K562 (cell line): ENCODE measurements around the gene FAM53A.
A peak's percentile ranks its signal among the peaks of the same experiment; 100 is the strongest.

Experiments
- CBX5 ChIP-seq: IDR thresholded peaks from 2 replicates; pipeline ENCODE4 v1.6.1; 2014; ENCODE audit warnings: low read depth, borderline replicate concordance
- CREB1 ChIP-seq, 2 experiments: sonication (generic) in 1 of 2; formaldehyde crosslinking in 1 of 2; IDR thresholded peaks; 2 replicates each; pipeline versions ENCODE4 v1.6.1 to v1.8.0; 2012 to 2022; ENCODE audit warnings: inconsistent platforms in 1 of 2, mild to moderate bottlenecking in 1 of 2, missing genetic modification reagents in 1 of 2, moderate library complexity in 1 of 2
- FOXK1 ChIP-seq: sonication (generic); formaldehyde crosslinking; IDR thresholded peaks from 2 replicates; pipeline ENCODE4 v1.8.0; 2022; ENCODE audit warnings: missing genetic modification reagents, mild to moderate bottlenecking, borderline replicate concordance
- HCFC1 ChIP-seq: IDR thresholded peaks from 2 replicates; pipeline ENCODE4 v1.6.1; 2012; ENCODE audit warnings: low read depth, low read length, improper control_type of control experiment
- KAT7 ChIP-seq: sonication (generic); formaldehyde crosslinking; IDR thresholded peaks from 2 replicates; pipeline ENCODE4 v1.8.0; 2022; ENCODE audit warnings: missing genetic modification reagents, mild to moderate bottlenecking, borderline replicate concordance
- KDM4B ChIP-seq, 2 experiments: fragments of 450-650 bp in 1 of 2; sonication (generic) in 1 of 2; IDR thresholded peaks; 2 replicates each; pipeline ENCODE4 v1.6.1; 2016 to 2017; ENCODE audit warnings: borderline replicate concordance in 2 of 2, antibody characterized with exemption in 1 of 2, low read depth in 1 of 2, mild to moderate bottlenecking in 1 of 2
- POLR2A ChIP-seq: fragments of 450-650 bp; conservative IDR thresholded peaks from 2 replicates; pipeline ENCODE4 v1.6.1; 2016
- RFX5 ChIP-seq: IDR thresholded peaks from 2 replicates; pipeline ENCODE4 v1.6.1; 2011; ENCODE audit warnings: low read depth, mild to moderate bottlenecking, improper control_type of control experiment, low read length
- TCF15 ChIP-seq: fragments of 250-450 bp; sonication (Bioruptor Pico); IDR thresholded peaks from 2 replicates; pipeline ENCODE4 v1.8.0; 2022; ENCODE audit warnings: moderate library complexity, mild to moderate bottlenecking, inconsistent platforms
- ZNF232 ChIP-seq: sonication (generic); formaldehyde crosslinking; IDR thresholded peaks from 2 replicates; pipeline ENCODE4 v1.8.0; 2022; ENCODE audit warnings: mild to moderate bottlenecking, missing genetic modification reagents
- TF ChIP-seq, protein P1 (sequence below), 2 experiments: fragments of 450-650 bp in 1 of 2; sonication (generic) in 1 of 2; formaldehyde crosslinking in 1 of 2; IDR thresholded peaks in 1 of 2; conservative IDR thresholded peaks in 1 of 2; 2 replicates each; pipeline versions ENCODE4 v1.6.1 to v1.8.1; 2016 to 2023; ENCODE audit warnings: mild to moderate bottlenecking in 2 of 2, moderate library complexity in 2 of 2, inconsistent platforms in 1 of 2, missing genetic modification reagents in 1 of 2
- TF ChIP-seq, protein P2 (sequence below): sonication (generic); formaldehyde crosslinking; IDR thresholded peaks from 2 replicates; pipeline ENCODE4 v1.8.0; 2022; ENCODE audit warnings: mild to moderate bottlenecking, missing genetic modification reagents
- TF ChIP-seq, protein P3 (sequence below), 3 experiments: IDR thresholded peaks in 2 of 3; conservative IDR thresholded peaks in 1 of 3; 2 replicates each; pipeline ENCODE4 v1.5.1; 2011 to 2012; ENCODE audit warnings: low read length in 3 of 3, mild to moderate bottlenecking in 3 of 3, control low read depth in 2 of 3, improper control_type of control experiment in 1 of 3, inconsistent platforms in 1 of 3, low read depth in 1 of 3, mixed read lengths in 1 of 3, moderate library complexity in 1 of 3; ENCODE audit not compliant: insufficient read depth in 2 of 3
- TF ChIP-seq, protein P4 (sequence below): sonication (generic); formaldehyde crosslinking; IDR thresholded peaks from 2 replicates; pipeline ENCODE4 v1.9.0; 2022; ENCODE audit warnings: mild to moderate bottlenecking, missing genetic modification reagents

DNA sequence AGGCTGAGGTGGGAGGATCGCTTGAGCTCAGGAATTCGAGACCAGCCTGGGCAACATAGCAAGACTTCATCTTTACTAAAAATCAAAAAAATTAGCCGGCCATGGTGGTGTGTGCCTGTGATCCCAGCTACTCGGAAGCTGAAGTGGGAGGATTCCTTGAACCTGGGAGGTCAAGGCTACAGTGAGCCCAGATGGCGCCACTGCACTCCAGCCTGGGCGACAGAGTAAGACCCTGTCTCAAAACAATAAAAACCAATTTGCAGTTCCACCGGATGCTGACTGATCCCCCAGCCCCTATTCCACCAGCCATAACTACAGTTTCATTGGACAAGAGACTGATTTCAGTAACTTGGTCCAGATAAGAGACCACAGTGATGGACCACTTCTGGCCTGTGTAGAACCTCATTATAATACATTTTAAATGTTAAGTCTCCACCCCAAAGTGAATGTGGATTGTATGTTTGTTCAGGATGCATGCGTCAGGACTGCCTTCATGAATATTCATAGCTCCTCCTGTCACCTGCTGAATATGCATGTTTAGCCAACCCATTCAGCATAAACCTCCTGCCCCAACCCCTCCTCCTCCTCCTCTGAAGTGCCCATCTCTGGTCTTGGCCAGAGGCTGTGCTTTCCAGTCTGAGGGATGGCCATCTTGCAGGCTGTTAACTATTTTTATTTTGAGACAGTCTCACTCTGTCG lies 30.3 kb upstream of the FAM53A start:
- TF ChIP-seq CREB1 (IDR thresholded peaks at IDR 0.05) (no peak), CREB1 (CRISPR knock-in tag; IDR thresholded peaks at IDR 0.05) (no peak), POLR2A (peak; percentile 19; the same call in 1 of the 2 replicates), KAT7 (CRISPR knock-in tag) (0 out of 2 replicates have a peak, but pooled peaks have one; percentile 21), FOXK1 (CRISPR knock-in tag) (no peak), HCFC1 (no peak), CBX5 (no peak), TCF15 (CRISPR knock-in tag) (no peak), KDM4B (IDR thresholded peaks at IDR 0.05; ENCODE audit: borderline replicate concordance in 2 of 2, low read depth in 1 of 2) (no peak), RFX5 (no peak), ZNF232 (no peak)
- TF ChIP-seq, protein P1, sequence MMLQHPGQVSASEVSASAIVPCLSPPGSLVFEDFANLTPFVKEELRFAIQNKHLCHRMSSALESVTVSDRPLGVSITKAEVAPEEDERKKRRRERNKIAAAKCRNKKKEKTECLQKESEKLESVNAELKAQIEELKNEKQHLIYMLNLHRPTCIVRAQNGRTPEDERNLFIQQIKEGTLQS (IDR thresholded peaks at IDR 0.05) = no peak
- TF ChIP-seq, protein P1 (CRISPR knock-in tag; conservative IDR thresholded peaks at IDR 0.05) = no peak
- TF ChIP-seq, protein P2, sequence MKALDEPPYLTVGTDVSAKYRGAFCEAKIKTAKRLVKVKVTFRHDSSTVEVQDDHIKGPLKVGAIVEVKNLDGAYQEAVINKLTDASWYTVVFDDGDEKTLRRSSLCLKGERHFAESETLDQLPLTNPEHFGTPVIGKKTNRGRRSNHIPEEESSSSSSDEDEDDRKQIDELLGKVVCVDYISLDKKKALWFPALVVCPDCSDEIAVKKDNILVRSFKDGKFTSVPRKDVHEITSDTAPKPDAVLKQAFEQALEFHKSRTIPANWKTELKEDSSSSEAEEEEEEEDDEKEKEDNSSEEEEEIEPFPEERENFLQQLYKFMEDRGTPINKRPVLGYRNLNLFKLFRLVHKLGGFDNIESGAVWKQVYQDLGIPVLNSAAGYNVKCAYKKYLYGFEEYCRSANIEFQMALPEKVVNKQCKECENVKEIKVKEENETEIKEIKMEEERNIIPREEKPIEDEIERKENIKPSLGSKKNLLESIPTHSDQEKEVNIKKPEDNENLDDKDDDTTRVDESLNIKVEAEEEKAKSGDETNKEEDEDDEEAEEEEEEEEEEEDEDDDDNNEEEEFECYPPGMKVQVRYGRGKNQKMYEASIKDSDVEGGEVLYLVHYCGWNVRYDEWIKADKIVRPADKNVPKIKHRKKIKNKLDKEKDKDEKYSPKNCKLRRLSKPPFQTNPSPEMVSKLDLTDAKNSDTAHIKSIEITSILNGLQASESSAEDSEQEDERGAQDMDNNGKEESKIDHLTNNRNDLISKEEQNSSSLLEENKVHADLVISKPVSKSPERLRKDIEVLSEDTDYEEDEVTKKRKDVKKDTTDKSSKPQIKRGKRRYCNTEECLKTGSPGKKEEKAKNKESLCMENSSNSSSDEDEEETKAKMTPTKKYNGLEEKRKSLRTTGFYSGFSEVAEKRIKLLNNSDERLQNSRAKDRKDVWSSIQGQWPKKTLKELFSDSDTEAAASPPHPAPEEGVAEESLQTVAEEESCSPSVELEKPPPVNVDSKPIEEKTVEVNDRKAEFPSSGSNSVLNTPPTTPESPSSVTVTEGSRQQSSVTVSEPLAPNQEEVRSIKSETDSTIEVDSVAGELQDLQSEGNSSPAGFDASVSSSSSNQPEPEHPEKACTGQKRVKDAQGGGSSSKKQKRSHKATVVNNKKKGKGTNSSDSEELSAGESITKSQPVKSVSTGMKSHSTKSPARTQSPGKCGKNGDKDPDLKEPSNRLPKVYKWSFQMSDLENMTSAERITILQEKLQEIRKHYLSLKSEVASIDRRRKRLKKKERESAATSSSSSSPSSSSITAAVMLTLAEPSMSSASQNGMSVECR (CRISPR knock-in tag) = no peak
- TF ChIP-seq, protein P3, sequence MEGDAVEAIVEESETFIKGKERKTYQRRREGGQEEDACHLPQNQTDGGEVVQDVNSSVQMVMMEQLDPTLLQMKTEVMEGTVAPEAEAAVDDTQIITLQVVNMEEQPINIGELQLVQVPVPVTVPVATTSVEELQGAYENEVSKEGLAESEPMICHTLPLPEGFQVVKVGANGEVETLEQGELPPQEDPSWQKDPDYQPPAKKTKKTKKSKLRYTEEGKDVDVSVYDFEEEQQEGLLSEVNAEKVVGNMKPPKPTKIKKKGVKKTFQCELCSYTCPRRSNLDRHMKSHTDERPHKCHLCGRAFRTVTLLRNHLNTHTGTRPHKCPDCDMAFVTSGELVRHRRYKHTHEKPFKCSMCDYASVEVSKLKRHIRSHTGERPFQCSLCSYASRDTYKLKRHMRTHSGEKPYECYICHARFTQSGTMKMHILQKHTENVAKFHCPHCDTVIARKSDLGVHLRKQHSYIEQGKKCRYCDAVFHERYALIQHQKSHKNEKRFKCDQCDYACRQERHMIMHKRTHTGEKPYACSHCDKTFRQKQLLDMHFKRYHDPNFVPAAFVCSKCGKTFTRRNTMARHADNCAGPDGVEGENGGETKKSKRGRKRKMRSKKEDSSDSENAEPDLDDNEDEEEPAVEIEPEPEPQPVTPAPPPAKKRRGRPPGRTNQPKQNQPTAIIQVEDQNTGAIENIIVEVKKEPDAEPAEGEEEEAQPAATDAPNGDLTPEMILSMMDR (IDR thresholded peaks at IDR 0.05 in 2 of 3, conservative IDR thresholded peaks at IDR 0.05 in 1 of 3; ENCODE audit: insufficient read depth in 2 of 3, low read depth in 1 of 3, low read length in 3 of 3) = no peak
- TF ChIP-seq, protein P4, sequence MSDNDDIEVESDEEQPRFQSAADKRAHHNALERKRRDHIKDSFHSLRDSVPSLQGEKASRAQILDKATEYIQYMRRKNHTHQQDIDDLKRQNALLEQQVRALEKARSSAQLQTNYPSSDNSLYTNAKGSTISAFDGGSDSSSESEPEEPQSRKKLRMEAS = no peak
